Sigmoid colon (tissue), 7 donors: ENCODE results near the gene HOXA11. TPM values are rescaled to one million over a fixed set of nuclear protein-coding genes. Genes with fewer than 3 reads are reported as not detected.

Experiments
- DNase-seq: peaks from one replicate; pipeline ENCODE4 v3.0.0-alpha.2; 2019
- H3K27ac ChIP-seq, 4 donors: fragments of 200-600 bp; sonication (generic); one replicate each; pipeline ENCODE4 v1.5.1; 2016 to 2019; ENCODE audit warnings: mild to moderate bottlenecking in 1 of 4
- H3K27me3 ChIP-seq, 3 donors: fragments of 200-600 bp; sonication (generic); one replicate each; pipeline ENCODE4 v1.5.1; 2019; ENCODE audit warnings: mild to moderate bottlenecking in 1 of 3
- H3K36me3 ChIP-seq, 4 donors: fragments of 200-600 bp; sonication (generic); one replicate each; pipeline ENCODE4 v1.5.1; 2016 to 2019
- H3K4me1 ChIP-seq, 4 donors: fragments of 200-600 bp; sonication (generic); one replicate each; pipeline ENCODE4 v1.5.1; 2017 to 2019
- H3K4me3 ChIP-seq, 4 donors: fragments of 200-600 bp; sonication (generic); one replicate each; pipeline ENCODE4 v1.5.1; 2017 to 2019; ENCODE audit warnings: mild to moderate bottlenecking in 2 of 4, moderate library complexity in 1 of 4
- H3K9me3 ChIP-seq, 4 donors: fragments of 200-600 bp in 3 of 4; sonication (generic) in 3 of 4; one replicate each; pipeline versions ENCODE4 v1.5.1 to v1.6.1; 2013 to 2019
- EP300 ChIP-seq, 4 donors: sonication (generic); formaldehyde crosslinking; IDR thresholded peaks; one replicate each; pipeline ENCODE4 v1.6.1; 2017; ENCODE audit warnings: antibody characterized with exemption in 4 of 4
- POLR2A ChIP-seq, 2 donors: fragments of 450-650 bp; IDR thresholded peaks; one replicate each; pipeline ENCODE4 v1.6.1; 2016; ENCODE audit warnings: antibody characterized with exemption in 2 of 2, mild to moderate bottlenecking in 2 of 2, moderate library complexity in 2 of 2
- POLR2AphosphoS5 ChIP-seq, 4 donors: sonication (generic); formaldehyde crosslinking; IDR thresholded peaks; one replicate each; pipeline ENCODE4 v1.6.1; 2017; ENCODE audit warnings: antibody characterized with exemption in 4 of 4
- WGBS, 2 donors: extraction: QIAGEN DNeasy Blood & Tissue Kit; methylation state at CpG; one replicate each; pipeline ENCODE4 v1.1.7; 2013; 5-methylcytosine and 5-hydroxymethylcytosine counted together
- intact Hi-C: fragments of 100-400 bp; cut with DNase I; formaldehyde crosslinking; loops from one replicate; pipeline ENCODE4 v1.15.1; 2023
- polyA plus RNA-seq, 3 donors: library from polyadenylated mRNA; stranded (reverse); fragments of 200-250 nt; gene quantifications; one replicate each; pipeline ENCODE4 v1.2.3, GENCODE V29; 2013
- total RNA-seq, 4 donors: library from RNA; depleted of rRNA; stranded (reverse); fragments of >200 nt; gene quantifications; one replicate each; pipeline ENCODE4 v1.1.0, GENCODE V29; 2016
- TF ChIP-seq, protein P1 (sequence below), 4 experiments: fragments of 450-650 bp in 3 of 4; fragments of 200-600 bp in 1 of 4; IDR thresholded peaks; one replicate each; pipeline ENCODE4 v1.5.1; 2016 to 2019; ENCODE audit warnings: antibody characterized with exemption in 4 of 4, mild to moderate bottlenecking in 3 of 4, moderate library complexity in 2 of 4
- donor health status: healthy with polysubstance abuse.
- donor health status: Bipolar disorder and iron deficiency.
- donor health status: healthy.

Gene HOXA11
- total and polyA plus RNA-seq, 7 donors, result 3.0 to 25.0 (median 18.7) TPM

DNA sequence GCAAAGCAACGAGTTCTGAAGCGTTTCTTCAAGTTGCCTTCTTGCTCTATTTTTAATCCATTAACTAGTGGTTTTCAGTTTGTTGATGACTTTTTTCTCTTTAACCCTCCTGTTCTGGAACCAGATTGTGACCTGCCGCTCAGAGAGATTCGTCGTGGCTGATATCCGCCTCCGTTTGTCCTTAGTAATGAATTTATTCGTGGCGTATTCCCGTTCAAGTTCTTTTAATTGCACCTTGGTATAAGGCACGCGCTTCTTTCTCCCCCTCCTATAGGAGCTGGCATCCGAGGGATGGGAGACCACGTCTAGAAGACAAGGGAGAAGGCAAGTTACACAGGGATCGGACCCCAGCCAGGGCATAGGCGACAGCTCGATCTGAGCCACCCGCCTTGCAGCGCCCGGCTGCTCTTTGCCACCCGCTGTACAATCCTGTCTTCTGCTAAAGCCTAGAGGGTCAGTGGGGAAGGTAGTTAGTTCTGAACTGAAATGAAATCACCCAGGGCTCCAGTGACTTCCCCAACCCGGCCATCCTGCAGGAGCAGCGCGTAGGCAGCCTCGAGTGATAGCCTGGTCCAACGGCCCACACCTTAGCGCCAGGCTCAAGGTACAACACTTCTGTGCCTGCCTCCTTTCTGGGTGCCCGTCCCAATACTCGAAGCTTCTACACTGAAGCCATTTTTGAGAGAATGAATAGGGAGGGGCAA, 13.3 kb upstream of the HOXA11 start:
- peaks cover 0 to 43% (median 4%) of the 10 kb centered on the region in 3 donors for H3K27me3 ChIP-seq
- peak overlapping the region in 3 of 4 donors; percentile 97 to 98 (median 98) for H3K27ac ChIP-seq
- peaks cover 0 to 57% (median 27%) of the 10 kb centered on the region in 4 donors for H3K4me1 ChIP-seq
- intact Hi-C loops, result loop anchor here (2.0 to 10.0 kb wide), 6 partner anchors 379 to 977 kb away; partner anchors contain the start of gene HIBADH
- 5 to 16% methylated on average over 29 of the region's 29 CpGs for WGBS, 2 donors
- peak overlapping the region; percentile 63 to 78 (median 70) for H3K4me3 ChIP-seq
- no peaks in the 10 kb centered on the region for H3K36me3 ChIP-seq
- no peaks in the 10 kb centered on the region for H3K9me3 ChIP-seq
- DNase-seq, result no peak
- no peak for TF ChIP-seq POLR2AphosphoS5 (IDR thresholded peaks at IDR 0.05)
- no peak for TF ChIP-seq EP300 (IDR thresholded peaks at IDR 0.05)
- TF ChIP-seq, protein P1, sequence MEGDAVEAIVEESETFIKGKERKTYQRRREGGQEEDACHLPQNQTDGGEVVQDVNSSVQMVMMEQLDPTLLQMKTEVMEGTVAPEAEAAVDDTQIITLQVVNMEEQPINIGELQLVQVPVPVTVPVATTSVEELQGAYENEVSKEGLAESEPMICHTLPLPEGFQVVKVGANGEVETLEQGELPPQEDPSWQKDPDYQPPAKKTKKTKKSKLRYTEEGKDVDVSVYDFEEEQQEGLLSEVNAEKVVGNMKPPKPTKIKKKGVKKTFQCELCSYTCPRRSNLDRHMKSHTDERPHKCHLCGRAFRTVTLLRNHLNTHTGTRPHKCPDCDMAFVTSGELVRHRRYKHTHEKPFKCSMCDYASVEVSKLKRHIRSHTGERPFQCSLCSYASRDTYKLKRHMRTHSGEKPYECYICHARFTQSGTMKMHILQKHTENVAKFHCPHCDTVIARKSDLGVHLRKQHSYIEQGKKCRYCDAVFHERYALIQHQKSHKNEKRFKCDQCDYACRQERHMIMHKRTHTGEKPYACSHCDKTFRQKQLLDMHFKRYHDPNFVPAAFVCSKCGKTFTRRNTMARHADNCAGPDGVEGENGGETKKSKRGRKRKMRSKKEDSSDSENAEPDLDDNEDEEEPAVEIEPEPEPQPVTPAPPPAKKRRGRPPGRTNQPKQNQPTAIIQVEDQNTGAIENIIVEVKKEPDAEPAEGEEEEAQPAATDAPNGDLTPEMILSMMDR (IDR thresholded peaks at IDR 0.05), result no peak
- no peak for TF ChIP-seq POLR2A (IDR thresholded peaks at IDR 0.05)

DNA sequence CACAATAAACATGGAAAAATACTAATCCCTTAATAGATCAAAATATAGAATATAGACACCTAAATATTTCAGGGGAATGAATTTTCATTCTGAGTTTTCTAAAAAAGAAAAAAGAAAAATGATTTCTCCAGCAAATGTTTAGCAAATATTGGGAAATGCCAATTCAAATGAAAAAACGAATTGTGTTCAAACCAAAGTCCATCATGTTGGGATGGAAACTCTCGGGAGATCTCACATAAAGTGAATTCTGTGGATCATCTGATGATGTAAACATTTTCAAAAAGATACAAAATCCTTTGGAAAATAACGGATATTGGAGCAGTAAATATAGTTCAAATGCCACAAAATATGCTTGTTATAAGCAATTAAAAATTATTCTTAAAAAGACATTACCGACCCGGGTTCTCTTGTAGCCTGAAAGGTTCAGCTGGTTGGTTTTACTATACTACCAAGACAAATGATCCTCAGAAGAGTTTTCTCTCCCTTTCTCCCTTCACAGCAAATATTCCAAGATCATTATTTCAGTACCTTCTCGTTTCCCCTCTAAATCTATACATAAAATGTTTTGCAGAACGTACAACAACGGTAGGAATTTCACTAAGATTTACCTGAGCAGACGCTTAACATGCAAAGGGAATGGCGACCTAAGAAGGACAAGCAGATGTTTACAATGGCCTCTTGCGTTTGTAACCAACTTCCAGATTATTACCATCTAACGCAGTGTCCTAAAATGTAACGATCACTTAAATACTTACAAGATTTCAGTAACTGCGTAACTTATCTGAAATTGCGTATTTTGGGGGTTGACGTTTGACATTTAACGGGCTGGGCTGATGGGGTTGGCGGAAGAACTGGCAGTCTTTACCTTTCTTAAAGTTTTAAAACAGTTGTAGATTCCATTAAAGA, 12.4 kb upstream of the HOXA11 start:
- no peaks in the 10 kb centered on the region for H3K36me3 ChIP-seq
- H3K27ac ChIP-seq, result peak overlapping the region in 3 of 4 donors; percentile 97 to 98 (median 98)
- intact Hi-C loops, result loop anchor here (2.0 to 10.0 kb wide), 6 partner anchors 379 to 977 kb away; partner anchors contain the start of gene HIBADH
- no peak for DNase-seq
- peak overlapping the region; percentile 63 to 78 (median 70) for H3K4me3 ChIP-seq
- WGBS, 2 donors, result 7 to 25% methylated on average over 18 of the region's 18 CpGs
- H3K27me3 ChIP-seq, result peaks cover 0 to 43% (median 3%) of the 10 kb centered on the region in 3 donors
- H3K4me1 ChIP-seq, result peaks cover 0 to 64% (median 30%) of the 10 kb centered on the region in 4 donors
- no peaks in the 10 kb centered on the region for H3K9me3 ChIP-seq
- TF ChIP-seq POLR2A (IDR thresholded peaks at IDR 0.05), result no peak
- TF ChIP-seq POLR2AphosphoS5 (IDR thresholded peaks at IDR 0.05), result peak in 1 of 4 donors; percentile 5

DNA sequence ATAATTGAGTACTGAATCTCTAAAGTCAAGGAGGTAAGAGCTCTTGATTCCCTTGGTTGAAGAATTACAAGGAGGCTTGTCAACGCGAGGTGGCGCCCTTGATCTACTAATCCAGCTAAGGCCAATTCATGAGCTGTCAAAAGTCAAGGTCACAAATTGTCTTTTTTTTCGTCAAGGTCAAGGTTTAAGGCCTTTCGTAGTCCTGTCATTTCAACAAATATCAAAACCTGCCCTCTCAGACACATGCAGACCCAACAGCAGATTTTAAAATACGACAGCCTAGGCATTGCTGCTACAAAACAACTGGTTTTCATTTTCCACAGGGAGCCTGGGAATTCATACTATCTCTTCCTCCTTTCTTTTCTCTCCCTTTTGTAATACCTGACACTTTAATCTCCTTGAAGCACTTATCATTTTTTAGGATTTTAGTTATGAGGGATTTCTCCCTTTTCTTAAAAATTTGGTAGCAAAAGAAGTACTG, 11.3 kb upstream of the HOXA11 start:
- peaks cover 0 to 36% (median 0%) of the 10 kb centered on the region in 3 donors for H3K27me3 ChIP-seq
- H3K36me3 ChIP-seq, result no peaks in the 10 kb centered on the region
- DNase-seq, result peak; percentile 94
- intact Hi-C loops, result loop anchor here (5.0 to 10.0 kb wide), 3 partner anchors 466 to 978 kb away; partner anchors contain the start of gene HIBADH
- H3K9me3 ChIP-seq, result no peaks in the 10 kb centered on the region
- H3K4me1 ChIP-seq, result peaks cover 0 to 60% (median 35%) of the 10 kb centered on the region in 4 donors
- 1 to 4% methylated on average over 6 of the region's 6 CpGs for WGBS, 2 donors
- H3K4me3 ChIP-seq, result peak overlapping the region; percentile 63 to 78 (median 70)
- peak overlapping the region in 3 of 4 donors; percentile 97 to 98 (median 98) for H3K27ac ChIP-seq
- TF ChIP-seq POLR2A (IDR thresholded peaks at IDR 0.05) (no peak), EP300 (IDR thresholded peaks at IDR 0.05) (no peak), POLR2AphosphoS5 (IDR thresholded peaks at IDR 0.05) (peak in 2 of 4 donors; percentile 32 to 53)
- TF ChIP-seq, protein P1 (IDR thresholded peaks at IDR 0.05), result peak in 3 of 4 experiments; percentile 58 to 81 (median 76)

DNA sequence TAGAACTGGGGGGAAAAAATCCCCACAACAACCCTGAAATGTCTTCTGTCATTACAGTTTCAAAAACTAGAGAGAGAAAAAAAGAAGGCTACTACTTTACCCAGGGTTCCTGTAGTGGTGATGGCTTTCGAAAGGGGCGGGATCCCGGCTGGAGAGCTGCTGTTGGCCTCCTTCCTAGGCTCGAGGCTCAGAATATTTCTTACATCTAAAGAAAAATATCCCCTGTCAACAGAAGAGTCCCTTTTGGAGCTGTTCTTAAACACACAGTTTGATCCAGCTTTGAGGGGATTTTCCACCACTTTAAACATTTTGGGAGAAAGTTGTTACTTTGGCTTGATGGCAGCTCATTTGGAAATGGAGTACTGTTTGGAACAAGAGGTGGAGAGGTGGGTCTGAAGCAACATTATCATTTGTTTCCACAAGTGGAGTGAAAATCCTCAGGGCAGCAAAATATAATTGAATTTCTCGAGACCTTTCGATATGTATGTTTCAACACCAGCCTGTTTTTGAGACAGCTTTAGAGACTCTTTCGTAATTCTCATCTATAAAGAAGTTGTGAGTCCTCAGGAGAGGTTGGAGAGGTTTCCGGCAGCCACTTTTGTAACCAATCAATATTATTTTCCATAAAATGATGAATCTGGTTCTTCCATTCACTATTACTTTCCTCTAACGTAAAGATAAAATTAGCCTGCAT, 9.8 kb upstream of the HOXA11 start:
- H3K9me3 ChIP-seq, result no peaks in the 10 kb centered on the region
- peaks cover 0 to 31% (median 0%) of the 10 kb centered on the region in 3 donors for H3K27me3 ChIP-seq
- H3K4me1 ChIP-seq, result peaks cover 0 to 64% (median 41%) of the 10 kb centered on the region in 4 donors
- H3K36me3 ChIP-seq, result no peaks in the 10 kb centered on the region
- H3K27ac ChIP-seq, result peak overlapping the region in 3 of 4 donors; percentile 97 to 98 (median 98)
- 18 to 39% methylated on average over 9 of the region's 9 CpGs for WGBS, 2 donors
- TF ChIP-seq POLR2AphosphoS5 (IDR thresholded peaks at IDR 0.05) (no peak), EP300 (IDR thresholded peaks at IDR 0.05) (no peak), POLR2A (IDR thresholded peaks at IDR 0.05) (no peak)
- TF ChIP-seq, protein P1 (IDR thresholded peaks at IDR 0.05), result no peak
- intact Hi-C loops, result loop anchor here (5.0 to 10.0 kb wide), 3 partner anchors 467 to 980 kb away; partner anchors contain the start of gene HIBADH
- H3K4me3 ChIP-seq, result peak overlapping the region; percentile 63 to 78 (median 70)
- no peak for DNase-seq
